22Rv1 (cell line): ENCODE data around the gene NTN4.

Experiments
- CTCF ChIP-seq: fragments of 450-650 bp; IDR thresholded peaks from 2 replicates; pipeline ENCODE4 v1.5.1; 2017; ENCODE audit warnings: mild to moderate bottlenecking
- ZFX ChIP-seq: fragments of 450-650 bp; IDR thresholded peaks from 2 replicates; pipeline ENCODE4 v1.6.1; 2017; ENCODE audit warnings: antibody characterized with exemption, borderline replicate concordance

- TF ChIP-seq CTCF (no peak), ZFX (no peak)
These were observed 118.4 kb downstream of the NTN4 start for GRCh38 chr12:95672166-95672565.
